Measurements from ENCODE around the gene SUOX. TPM values are rescaled to one million over a fixed set of nuclear protein-coding genes. Genes with fewer than 3 reads are reported as not detected.

The SUOX gene
- total and polyA plus RNA-seq, 2 of the 4 experiments (the other 2 are of a cell fraction): 17.8 to 19.4 TPM

GRCh38 chr12:55991110-55991509 lies 6.0 kb upstream of the SUOX start:
- H3K14ac ChIP-seq (replicated peaks; ENCODE audit: low read depth, low read length): no peak overlapping the region
- intact Hi-C loops (cut with micrococcal nuclease) (loop anchor here (10.0 kb wide), 1 partner anchor 114 kb away; the partner anchor contains the start of gene PA2G4), dilution Hi-C loops (cut with HindIII; ENCODE audit: low sequenced_read_pairs, unreplicated experiment) (no loop called here), in situ Hi-C loops (cut with MboI; ENCODE audit: low sequenced_read_pairs) (no loop called here)
- no peak overlapping the region for H3K4ac ChIP-seq (ENCODE audit: low read depth, low read length)
- no peak overlapping the region for H4K5ac ChIP-seq (ENCODE audit: low read depth, low read length)
- no peak overlapping the region for H2AK5ac ChIP-seq (ENCODE audit: low read depth, low read length)
- no peaks in the 10 kb centered on the region for H3K27me3 ChIP-seq (ENCODE audit: control insufficient read depth, insufficient read depth, low read length)
- H2AK9ac ChIP-seq (replicated peaks; ENCODE audit: low read depth, low read length, poor library complexity): no peak overlapping the region
- no peaks in the 10 kb centered on the region for H3K9me3 ChIP-seq (ENCODE audit: control insufficient read depth, insufficient read depth, low read length)
- H3K4me2 ChIP-seq (ENCODE audit: low read depth, low read length): no peak overlapping the region
- H2BK15ac ChIP-seq (ENCODE audit: low read depth, low read length): no peak overlapping the region
- TF ChIP-seq MXI1 (IDR thresholded peaks at IDR 0.05; ENCODE audit: borderline replicate concordance, low read depth, low read length) (no peak), MAFK (IDR thresholded peaks at IDR 0.05; ENCODE audit: low read depth, low read length) (no peak), RFX5 (IDR thresholded peaks at IDR 0.05; ENCODE audit: low read depth, low read length) (no peak), POLR2A (IDR thresholded peaks at IDR 0.05; ENCODE audit: low read depth, low read length) (no peak), NFE2L2 (IDR thresholded peaks at IDR 0.05; ENCODE audit: low read depth, low read length) (no peak), FOS (IDR thresholded peaks at IDR 0.05; ENCODE audit: low read depth, low read length) (no peak), ELK1 (IDR thresholded peaks at IDR 0.05; ENCODE audit: borderline replicate concordance, low read depth, low read length) (no peak), RCOR1 (IDR thresholded peaks at IDR 0.05; ENCODE audit: insufficient replicate concordance, low read length) (no peak), CTCF (conservative IDR thresholded peaks at IDR 0.05; ENCODE audit: low read depth, low read length) (no peak)
- peaks cover 3 to 10% of the 10 kb centered on the region in 2 experiments; a peak in 2 of 4 replicates for H3K79me1 ChIP-seq (ENCODE audit: low read depth in 1 of 2, low read length in 2 of 2)
- H3K9ac ChIP-seq (ENCODE audit: low read depth, low read length): no peak overlapping the region
- no peak overlapping the region for H2BK120ac ChIP-seq (ENCODE audit: low read depth, low read length)
- no peaks in the 10 kb centered on the region; the same call in 1 of the 2 replicates for H4K20me1 ChIP-seq (ENCODE audit: insufficient read depth, low read length)
- H2BK20ac ChIP-seq (ENCODE audit: low read depth, low read length): no peak overlapping the region
- DNase-seq (no peak), ATAC-seq (ENCODE audit: low read depth) (no peak)
- WGBS, 2 experiments (ENCODE audit: extremely low coverage in 2 of 2, insufficient read length in 1 of 2): no CpG with 5 or more reads among the region's 3 CpGs
- no peak overlapping the region for H2BK5ac ChIP-seq (ENCODE audit: low read depth, low read length, poor library complexity, severe bottlenecking)
- H3K23ac ChIP-seq (ENCODE audit: low read depth, low read length): no peak overlapping the region
- ChIA-PET POLR2A (ENCODE audit: unreplicated experiment) (no interaction called here), CTCF (interaction anchor here (1.8 kb wide), 1 partner anchor 253 kb away, joined by 4 read pairs; no protein-coding TSS in a partner anchor)
- H4K91ac ChIP-seq (ENCODE audit: insufficient read depth, low read depth, low read length): no peak overlapping the region
- no TSS peak for BruUV-seq (replicated peaks)
- no peak overlapping the region for H4K8ac ChIP-seq (ENCODE audit: low read depth in 2 of 2, low read length in 2 of 2)
- no peak overlapping the region for H3K18ac ChIP-seq (ENCODE audit: low read depth, low read length)
- no peak overlapping the region for H3K27ac ChIP-seq (ENCODE audit: insufficient read depth, low read length)
- no peaks in the 10 kb centered on the region for H3K4me1 ChIP-seq (ENCODE audit: control insufficient read depth, insufficient read depth, low read length)
- H3K4me3 ChIP-seq (ENCODE audit: insufficient read depth, low read depth, low read length): no peak overlapping the region
- H3K36me3 ChIP-seq (ENCODE audit: control insufficient read depth, insufficient read depth, low read length): peaks cover 50% of the 10 kb centered on the region
- 0 out of 2 replicates have a peak, but pooled peaks cover 4% of the 10 kb centered on the region for H3K9me1 ChIP-seq (ENCODE audit: insufficient read depth, low read length)
- H3K56ac ChIP-seq (ENCODE audit: extremely low read depth, insufficient read depth, low read length): no peak overlapping the region
- H2AFZ ChIP-seq (replicated peaks; ENCODE audit: low read length, poor library complexity): no peak overlapping the region

All from IMR-90 (cell line).